NB4 (cell line): ENCODE data around the gene PLXDC2.
A peak's percentile ranks its signal among the peaks of the same experiment; 100 is the strongest.

Experiments
- DNase-seq: peaks from one replicate; pipeline ENCODE4 v3.0.0; 2010; ENCODE audit warnings: low read depth
- H3K4me3 ChIP-seq: one replicate; pipeline ENCODE4 v1.5.1; 2011; ENCODE audit warnings: mild to moderate bottlenecking, low read depth, low read length, moderate library complexity
- CTCF ChIP-seq: IDR thresholded peaks from one replicate; pipeline ENCODE4 v1.5.1; 2012; ENCODE audit warnings: low read depth, low read length
- MAX ChIP-seq: IDR thresholded peaks from 2 replicates; pipeline ENCODE4 v1.6.1; 2011; ENCODE audit warnings: low read depth, low read length
- MYC ChIP-seq: IDR thresholded peaks from 2 replicates; pipeline ENCODE4 v1.6.1; 2011; ENCODE audit warnings: low read depth, low read length
- POLR2A ChIP-seq: IDR thresholded peaks from 2 replicates; pipeline ENCODE4 v1.6.1; 2011; ENCODE audit warnings: mild to moderate bottlenecking; ENCODE audit not compliant: insufficient read length; ENCODE audit errors: extremely low read depth

Gene PLXDC2

GRCh38 chr10:20002657-20003056 is 186.4 kb downstream of the PLXDC2 start:
- H3K4me3 ChIP-seq = no peak overlapping the region
- TF ChIP-seq MYC = no peak
- DNase-seq = no peak

GRCh38 chr10:20004087-20004523 is 187.9 kb downstream of the PLXDC2 start:
- TF ChIP-seq POLR2A = no peak
- TF ChIP-seq MYC = no peak
- TF ChIP-seq MAX = no peak
- no peak for TF ChIP-seq CTCF
- peak; percentile 68 for DNase-seq
- H3K4me3 ChIP-seq = no peak overlapping the region

GRCh38 chr10:20005638-20006037 is 189.4 kb downstream of the PLXDC2 start:
- H3K4me3 ChIP-seq = no peak overlapping the region
- TF ChIP-seq MYC = no peak
- no peak for TF ChIP-seq CTCF
- no peak for TF ChIP-seq MAX
- TF ChIP-seq POLR2A = no peak

GRCh38 chr10:20006169-20006870 is 190.1 kb downstream of the PLXDC2 start:
- TF ChIP-seq CTCF = no peak
- TF ChIP-seq MAX = no peak
- TF ChIP-seq POLR2A = no peak
- TF ChIP-seq MYC = no peak
- H3K4me3 ChIP-seq = no peak overlapping the region
- no peak for DNase-seq

More at GRCh38 chr10:20005638-20006037, 189.4 kb downstream of the PLXDC2 start:
- DNase-seq = no peak

GRCh38 chr10:20007426-20007825 is 191.2 kb downstream of the PLXDC2 start:
- H3K4me3 ChIP-seq = no peak overlapping the region
- TF ChIP-seq MYC (no peak), POLR2A (no peak), MAX (no peak), CTCF (no peak)
- DNase-seq = no peak

- no peak for DNase-seq
- TF ChIP-seq MYC = no peak
- TF ChIP-seq CTCF = no peak
- no peak for TF ChIP-seq POLR2A
- no peak for TF ChIP-seq MAX
- no peak overlapping the region for H3K4me3 ChIP-seq
These were observed 197.9 kb downstream of the PLXDC2 start for GRCh38 chr10:20013991-20014750.
